ENCODE measurements around the gene AAGAB.

DNA sequence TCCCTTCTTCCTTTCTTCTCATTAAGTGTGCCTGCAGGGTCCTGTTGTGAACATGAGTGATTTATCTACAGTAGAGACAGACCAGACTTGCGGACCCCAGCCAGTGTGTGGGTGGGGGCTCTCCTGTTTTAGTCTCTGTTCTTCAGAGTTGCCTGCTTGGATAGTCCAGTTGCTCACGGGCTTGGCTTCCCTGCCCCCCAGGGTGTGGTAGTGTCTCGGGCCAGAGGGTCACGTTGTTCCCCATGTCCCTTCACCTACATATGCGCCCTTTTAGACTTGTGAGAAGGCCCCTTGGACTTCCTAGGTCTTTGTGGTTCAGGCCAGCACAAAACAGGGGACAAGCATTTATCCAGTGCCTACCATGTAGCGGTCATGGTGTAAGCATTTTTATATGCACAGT lies 85.8 kb downstream of the AAGAB start:
- TF ChIP-seq, protein P1, sequence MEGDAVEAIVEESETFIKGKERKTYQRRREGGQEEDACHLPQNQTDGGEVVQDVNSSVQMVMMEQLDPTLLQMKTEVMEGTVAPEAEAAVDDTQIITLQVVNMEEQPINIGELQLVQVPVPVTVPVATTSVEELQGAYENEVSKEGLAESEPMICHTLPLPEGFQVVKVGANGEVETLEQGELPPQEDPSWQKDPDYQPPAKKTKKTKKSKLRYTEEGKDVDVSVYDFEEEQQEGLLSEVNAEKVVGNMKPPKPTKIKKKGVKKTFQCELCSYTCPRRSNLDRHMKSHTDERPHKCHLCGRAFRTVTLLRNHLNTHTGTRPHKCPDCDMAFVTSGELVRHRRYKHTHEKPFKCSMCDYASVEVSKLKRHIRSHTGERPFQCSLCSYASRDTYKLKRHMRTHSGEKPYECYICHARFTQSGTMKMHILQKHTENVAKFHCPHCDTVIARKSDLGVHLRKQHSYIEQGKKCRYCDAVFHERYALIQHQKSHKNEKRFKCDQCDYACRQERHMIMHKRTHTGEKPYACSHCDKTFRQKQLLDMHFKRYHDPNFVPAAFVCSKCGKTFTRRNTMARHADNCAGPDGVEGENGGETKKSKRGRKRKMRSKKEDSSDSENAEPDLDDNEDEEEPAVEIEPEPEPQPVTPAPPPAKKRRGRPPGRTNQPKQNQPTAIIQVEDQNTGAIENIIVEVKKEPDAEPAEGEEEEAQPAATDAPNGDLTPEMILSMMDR (IDR thresholded peaks at IDR 0.05), result no peak
- no peak for TF ChIP-seq POLR2A (IDR thresholded peaks at IDR 0.05)

All from prostate gland (tissue), 2 donors.